Measurements from ENCODE around the gene DNPEP.

- TF ChIP-seq POLR2A (IDR thresholded peaks at IDR 0.05): no peak
- no peak for TF ChIP-seq CTCF (IDR thresholded peaks at IDR 0.05)
- no peak for TF ChIP-seq EP300 (IDR thresholded peaks at IDR 0.05)
Observed at GRCh38 chr2:219386532-219387280, 1.0 kb downstream of the DNPEP start.
